Activated gamma-delta T cell treated with Interleukin-2 at 50 U/mL for 16 hours (primary cell): ENCODE measurements around the gene ZNF594.
A peak's percentile ranks its signal among the peaks of the same experiment; 100 is the strongest.
"Not testable (repeated sequence)": the region's sequence is repeated elsewhere in the genome, so short reads cannot be mapped to it uniquely, and the experiment has no call there.

Experiments used
- DNase-seq: peaks from one replicate; pipeline ENCODE4 v3.0.0-alpha.2; 2020

The ZNF594 gene

DNA sequence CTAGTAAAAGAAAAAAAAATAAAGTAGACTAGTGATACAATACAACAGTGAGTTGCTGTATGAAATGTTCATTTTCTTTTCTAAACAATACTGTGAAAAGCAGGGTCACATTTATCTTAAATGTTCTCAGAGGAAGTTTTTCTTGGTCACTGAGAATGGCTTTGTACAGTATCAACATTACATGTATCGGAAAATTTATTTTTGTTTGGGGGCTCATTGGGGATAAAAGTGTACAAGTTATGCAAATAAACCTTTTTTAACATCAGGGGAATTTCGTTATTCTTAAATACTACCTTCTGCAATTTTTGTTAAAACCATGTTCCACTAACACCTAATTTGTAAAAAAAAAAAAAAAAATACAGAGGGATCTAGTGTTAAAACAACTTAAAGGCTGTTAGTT, 8.7 kb upstream of the ZNF594 start:
- DNase-seq = no peak

DNA sequence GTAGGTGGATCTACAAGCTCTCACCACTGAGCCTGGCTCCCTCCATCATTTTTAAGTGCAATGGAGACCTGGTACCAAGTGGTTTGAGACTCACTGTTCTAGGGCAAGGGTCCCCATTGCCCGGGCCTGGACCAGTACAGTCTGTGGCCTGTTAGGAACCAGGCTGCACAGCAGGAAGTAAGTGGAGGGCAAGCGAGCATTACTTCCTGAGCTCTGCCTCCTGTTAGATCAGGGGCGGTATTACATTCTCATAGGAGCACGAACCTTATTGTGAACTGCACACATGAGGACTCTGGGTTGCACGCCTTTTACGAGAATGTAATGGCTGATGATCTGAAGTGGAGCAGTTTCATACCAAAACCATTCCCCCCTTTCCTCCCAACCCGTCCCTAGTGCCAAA, 6.8 kb upstream of the ZNF594 start:
- no peak for DNase-seq

DNA sequence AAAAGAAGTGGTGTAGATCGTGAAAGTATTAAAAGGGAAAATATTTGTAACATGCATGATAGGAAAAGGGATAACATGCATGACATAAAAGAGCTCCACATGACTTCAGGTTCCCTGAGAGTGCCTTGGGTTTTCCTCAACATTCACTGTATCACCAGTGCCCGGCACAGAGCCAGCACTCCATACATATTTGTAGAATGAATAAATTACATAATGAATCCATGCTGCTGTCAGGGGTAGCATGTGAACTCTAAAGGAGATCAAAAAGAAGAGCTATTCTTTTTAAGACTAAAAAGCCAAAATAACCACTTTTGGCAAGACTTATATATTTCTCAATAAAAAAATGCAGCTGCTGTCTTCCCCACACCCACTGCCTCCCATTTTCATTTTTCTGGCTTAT, 2.7 kb upstream of the ZNF594 start:
- no peak for DNase-seq

DNA sequence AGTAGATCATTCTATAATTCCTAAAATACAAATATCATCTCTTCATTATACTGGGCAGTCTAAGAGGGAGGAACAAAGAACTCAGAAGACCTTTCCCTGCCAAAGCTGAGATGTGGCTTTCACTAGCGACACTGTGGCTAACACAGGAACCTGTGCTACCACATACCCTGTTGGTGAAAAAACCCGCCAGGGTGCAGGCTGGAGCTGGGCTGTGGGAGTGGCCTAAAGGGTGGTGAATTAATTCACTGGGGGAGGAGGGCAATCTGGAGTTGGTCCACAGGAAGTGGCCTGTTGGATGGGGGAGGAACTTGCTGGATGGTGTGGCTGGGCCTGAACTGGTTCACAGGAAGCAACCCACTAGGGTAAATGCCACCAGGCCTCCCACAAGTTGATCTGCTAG, 7.4 kb downstream of the ZNF594 start:
- peak; percentile 17 for DNase-seq

DNA sequence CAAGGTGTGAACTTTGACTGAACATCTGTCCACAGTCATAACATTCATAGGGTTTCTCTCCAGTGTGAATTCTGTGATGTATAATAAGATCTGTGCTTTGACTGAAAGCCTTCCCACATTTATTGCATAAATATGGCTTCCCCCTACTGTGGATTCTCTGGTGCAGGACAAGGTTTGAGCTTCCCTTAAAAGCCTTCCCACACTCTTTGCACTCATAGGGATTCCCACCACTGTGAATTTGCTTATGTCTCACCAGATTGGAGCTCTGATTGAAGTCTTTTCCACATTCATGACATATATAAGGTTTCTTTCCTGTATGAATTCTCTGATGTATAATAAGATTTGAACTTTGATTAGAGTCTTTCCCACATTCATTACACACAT, 8.3 kb downstream of the ZNF594 start:
- no peak for DNase-seq

DNA sequence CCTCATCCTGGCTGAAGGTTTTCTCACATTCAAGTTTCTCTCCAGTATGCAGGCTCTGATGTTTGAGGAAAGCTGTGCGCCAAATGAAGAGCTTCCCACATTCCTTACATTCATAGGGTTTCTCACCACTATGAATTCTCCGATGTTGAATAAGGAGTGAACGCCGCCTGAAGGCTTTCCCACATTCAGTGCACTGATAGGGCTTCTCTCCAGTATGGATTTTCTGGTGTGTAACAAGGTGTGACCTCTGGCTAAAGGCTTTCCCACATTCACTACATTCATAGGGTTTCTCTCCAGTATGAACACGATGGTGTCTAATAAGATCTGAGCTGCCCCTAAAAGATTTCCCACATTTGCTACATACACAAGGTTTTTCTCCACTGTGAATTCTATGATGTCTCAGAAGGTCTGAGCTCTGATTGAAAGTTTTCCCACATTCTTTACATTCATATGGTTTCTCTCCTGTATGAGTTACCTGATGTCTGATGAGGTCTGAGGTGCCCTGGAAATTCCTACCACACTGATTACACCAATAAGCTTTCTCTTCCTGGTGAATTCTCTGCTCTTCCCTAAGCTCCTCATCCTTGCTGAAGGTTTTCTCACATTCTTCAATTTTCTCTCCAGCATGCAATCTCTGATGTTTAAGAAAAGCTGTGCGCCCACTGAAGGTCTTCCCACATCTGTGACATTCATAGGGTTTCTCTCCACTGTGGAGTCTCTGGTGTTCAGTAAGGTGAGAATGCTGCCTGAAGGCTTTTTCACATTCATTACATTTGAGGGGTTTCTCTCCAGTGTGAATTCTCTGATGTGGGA, 8.9 kb downstream of the ZNF594 start:
- DNase-seq = no peak

DNA sequence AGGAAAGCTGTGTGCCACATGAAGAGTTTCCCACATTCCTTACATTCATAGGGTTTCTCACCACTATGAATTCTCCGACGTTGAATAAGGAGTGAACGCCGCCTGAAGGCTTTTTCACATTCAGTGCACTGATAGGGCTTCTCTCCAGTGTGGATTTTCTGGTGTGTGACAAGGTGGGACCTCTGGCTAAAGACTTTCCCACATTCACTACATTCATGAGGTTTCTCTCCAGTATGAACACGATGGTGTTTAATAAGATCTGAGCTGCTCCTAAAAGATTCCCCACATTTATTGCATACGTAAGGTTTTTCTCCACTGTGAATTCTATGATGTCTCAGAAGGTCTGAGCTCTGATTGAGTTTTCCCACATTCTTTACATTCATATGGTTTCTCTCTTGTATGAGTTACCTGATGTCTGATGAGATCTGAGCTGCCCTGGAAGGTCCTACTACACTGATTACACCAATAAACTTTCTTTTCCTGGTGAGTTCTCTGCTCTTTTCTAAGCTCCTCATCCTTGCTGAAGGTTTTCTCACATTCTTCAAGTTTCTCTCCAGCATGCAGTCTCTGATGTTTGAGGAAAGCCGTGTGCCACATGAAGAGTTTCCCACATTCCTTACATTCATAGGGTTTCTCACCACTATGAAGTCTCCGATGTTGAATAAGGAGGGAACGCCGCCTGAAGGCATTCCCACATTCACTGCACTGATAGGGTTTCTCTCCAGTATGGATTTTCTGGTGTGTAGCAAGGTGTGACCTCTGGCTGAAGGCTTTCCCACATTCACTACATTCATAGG, 10.0 kb downstream of the ZNF594 start:
- DNase-seq = no peak

DNA sequence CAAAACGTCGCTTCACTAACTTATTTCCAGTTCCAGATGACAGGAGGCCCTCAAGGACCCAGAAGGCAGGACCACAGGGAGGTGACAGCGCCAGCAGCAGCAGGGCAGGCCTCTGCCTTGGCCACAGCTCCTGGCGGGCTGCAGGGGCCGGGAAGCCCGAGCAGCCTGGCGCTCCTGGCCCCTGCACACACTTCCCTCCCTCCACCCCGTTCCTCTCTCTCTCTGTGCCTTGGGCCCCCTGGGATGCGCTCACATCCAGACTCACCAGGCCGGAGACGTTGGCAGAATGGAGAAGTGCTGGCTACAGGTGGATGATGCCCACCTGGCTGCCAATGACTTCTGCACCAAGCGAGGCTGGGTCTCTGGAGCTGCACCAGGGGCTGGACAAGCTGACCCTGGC, 12.7 kb downstream of the ZNF594 start:
- DNase-seq = no peak

DNA sequence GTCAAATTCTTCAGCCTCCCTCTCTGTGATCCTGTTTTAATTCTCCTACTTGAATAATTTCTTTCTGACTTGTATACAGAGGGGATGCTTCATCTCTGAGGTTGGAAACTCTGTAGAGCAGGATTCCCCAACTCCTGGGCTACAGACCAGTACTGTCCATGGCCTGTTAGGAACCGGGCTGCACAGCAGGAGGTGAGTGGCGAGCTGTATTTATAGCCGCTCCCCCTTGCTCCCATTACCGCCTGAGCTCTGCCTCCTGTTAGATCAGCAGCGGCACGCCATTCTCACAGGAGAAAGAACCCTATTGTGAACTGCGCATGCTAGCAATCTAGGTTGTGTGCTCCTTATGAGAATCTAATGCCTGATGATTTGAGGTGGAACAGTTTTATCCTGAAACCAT, 16.6 kb downstream of the ZNF594 start:
- DNase-seq = not testable (repeated sequence)

DNA sequence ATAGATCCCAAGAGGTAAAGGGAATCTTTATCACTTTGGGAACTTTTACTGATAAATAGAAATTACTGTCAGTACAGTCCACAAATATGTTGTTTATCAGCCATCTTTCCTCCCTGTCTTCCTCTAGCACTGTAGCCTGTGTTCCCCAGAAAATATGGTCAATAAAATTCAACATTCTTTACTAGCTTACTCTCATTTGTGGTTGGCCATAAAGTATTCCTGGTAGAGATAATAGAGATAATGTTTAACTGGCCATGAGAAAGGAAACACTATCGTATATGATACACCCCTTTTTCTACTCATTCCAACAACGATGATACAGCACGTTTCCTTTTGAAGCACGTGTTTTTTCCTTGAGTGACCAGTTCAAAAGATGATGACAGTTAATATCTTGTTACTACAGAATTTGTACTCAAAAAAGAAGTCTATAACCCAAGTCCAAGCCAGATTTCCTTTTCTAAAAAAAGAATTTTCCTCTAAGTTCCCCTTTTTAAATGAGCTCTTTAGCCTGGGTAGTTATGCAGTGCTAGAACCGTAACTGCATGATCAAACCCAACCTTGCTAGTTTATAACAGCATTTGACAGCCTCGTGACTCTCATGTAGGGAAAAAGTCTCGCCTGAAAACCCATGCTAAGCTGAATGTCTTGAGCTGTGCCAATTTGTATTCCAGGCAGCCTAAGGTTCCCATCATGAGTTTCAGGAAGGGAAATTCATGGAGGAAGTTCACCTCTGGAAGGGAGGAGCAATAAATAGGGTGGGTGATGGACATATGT, 25.7 kb downstream of the ZNF594 start:
- not testable (repeated sequence) for DNase-seq

DNA sequence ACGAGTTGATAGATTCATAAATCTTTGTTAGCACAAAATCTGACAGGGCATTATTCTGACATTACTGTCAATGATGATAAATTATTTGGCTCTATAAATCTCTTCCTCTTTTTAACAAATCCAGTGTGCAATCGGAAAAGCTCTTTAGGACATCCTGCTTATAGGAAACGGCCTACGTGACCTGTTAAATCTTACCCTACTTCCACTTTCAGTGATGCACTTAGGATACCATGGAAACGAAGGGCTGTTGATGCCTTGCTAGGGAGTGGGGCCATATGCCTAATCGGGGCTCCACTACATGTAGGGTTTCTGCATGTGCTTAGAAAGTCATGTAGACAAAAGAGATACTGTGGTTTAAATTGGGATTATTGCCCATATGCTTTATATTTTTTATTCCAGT, 27.2 kb downstream of the ZNF594 start:
- DNase-seq = no peak

DNA sequence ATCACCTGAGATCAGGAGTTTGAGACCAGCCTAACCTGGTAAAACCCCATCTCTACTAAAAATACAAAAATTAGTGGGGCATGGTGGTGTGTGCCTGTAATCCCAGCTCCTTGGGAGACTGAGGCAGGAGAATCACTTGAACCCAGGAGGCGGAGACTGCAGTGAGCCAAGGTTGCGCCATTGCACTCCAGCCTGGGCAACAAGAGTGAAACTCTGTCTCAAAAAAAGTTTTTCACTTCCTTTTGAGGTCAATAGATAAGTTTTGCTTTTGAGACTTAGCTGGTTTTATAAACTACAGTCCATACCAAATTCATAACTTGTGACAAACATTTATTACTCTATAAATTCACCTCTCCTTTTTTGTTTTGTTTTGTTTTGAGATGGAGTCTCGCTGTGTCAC, 29.9 kb downstream of the ZNF594 start:
- DNase-seq = not testable (repeated sequence)

DNA sequence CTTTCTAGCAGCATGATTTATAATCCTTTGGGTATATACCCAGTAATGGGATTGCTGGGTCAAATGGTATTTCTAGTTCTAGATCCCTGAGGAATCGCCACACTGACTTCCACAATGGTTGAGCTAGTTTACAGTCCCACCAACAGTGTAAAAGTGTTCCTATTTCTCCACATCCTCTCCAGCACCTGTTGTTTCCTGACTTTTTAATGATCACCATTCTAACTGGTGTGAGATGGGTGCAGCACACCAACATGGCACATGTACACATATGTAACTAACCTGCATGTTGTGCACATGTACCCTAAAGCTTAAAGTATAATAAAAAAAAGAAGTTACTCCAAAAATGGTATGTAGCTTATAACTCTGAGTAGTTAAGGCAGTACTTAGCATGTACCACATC, 31.0 kb downstream of the ZNF594 start:
- DNase-seq = not testable (repeated sequence)

DNA sequence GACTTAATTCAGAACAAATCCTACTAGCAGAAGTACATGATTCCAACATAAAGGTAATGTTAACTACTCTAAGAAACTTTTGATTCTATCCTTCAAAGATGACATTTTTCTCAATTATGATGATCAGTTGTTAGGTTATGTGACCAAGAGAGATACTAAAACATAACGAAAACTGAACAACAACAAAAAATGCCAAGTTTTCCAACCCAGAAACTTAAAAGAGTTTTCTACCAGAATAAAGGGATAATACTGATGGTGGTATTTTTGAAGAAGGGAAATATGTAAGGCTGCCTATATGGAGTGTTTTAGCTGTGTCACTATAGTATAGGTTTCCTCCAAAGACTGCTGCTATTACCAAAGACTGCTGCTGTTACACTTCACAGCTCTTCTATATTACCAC, 45.5 kb downstream of the ZNF594 start:
- DNase-seq = not testable (repeated sequence)

DNA sequence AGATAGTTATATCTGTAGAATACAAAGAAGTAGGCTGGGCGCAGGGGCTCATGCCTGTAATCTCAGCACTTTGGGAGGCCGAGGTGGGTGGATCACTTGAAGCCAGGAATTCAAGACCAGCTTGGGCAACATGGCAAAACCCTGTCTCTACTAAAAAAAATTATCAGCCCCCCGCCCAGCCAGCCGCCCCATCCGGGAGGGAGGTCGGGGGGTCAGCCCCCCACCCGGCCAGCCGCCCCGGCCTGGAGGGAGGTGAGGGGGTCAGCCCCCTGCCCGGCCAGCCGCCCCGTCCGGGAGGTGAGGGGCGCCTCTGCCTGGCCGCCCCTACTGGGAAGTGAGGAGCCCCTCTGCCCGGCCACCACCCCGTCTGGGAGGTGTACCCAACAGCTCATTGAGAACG, 48.8 kb downstream of the ZNF594 start:
- DNase-seq = not testable (repeated sequence)

DNA sequence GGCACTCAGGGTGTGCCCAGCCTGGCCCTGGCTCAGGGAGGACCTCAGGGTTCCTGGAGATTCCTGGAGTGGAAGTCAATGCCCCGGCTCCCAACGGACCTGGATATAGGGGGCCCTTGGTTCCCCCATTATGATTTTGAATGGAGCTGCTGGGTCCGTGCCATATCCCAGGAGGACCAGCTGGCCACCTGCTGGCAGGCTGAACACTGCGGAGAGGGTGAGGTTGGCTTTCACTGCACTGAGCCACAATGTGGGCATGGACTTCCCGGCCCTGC, 52.3 kb downstream of the ZNF594 start:
- DNase-seq = no peak

DNA sequence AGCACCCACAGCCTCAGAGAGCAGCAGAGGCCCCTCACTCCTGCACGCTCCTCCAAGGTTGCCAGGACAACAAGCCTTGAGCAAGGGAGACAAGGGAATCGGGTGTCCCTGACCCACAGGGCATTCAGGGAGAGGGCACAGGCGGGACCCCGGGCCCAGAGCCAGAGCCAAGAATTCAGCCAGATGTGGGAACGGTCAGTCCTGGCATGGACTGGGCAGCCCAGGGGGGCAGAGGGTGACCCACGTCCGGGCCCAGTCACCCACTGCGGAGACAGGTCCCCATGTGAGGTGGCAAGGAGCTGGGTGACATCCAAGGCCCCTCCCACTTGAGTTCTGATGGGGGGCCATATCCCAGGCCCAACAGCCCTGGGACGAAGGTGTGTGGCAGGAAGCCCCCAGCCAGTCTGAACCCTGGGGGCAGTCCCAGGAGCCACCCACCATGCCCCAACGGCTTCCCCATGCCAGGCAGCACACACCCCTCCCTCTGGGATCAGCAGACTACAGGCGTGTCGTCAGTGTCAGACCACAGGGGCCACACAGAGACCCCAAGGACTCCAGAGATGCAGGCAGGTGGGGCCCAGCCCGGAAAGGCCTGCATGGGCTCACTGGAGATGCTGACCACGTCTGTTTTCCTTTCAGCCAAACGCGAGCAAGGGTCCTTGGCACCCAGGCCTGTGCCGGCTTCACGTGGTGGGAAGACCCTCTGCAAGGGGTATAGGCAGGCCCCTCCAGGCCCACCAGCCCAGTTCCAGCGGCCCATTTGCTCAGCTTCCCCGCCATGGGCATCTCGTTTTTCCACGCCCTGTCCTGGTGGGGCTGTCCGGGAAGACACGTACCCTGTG, 52.8 kb downstream of the ZNF594 start:
- no peak for DNase-seq

DNA sequence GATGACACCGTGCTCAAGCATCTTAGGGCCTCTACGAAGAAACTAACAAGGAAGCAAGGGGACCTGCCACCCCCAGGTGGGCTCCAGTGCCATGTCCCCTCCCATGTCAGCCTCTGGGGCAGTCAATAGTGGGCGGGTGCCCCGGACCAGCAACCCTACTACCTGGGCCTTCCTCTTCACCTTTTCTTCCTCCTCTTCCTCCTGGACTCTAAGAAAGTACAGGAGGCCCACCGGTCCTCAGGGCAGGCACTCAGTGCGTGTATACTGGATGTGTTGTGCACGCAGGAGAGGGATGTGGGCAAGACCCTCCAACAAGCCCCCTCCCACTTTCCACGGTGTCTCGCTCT, 53.5 kb downstream of the ZNF594 start:
- not testable (repeated sequence) for DNase-seq

DNA sequence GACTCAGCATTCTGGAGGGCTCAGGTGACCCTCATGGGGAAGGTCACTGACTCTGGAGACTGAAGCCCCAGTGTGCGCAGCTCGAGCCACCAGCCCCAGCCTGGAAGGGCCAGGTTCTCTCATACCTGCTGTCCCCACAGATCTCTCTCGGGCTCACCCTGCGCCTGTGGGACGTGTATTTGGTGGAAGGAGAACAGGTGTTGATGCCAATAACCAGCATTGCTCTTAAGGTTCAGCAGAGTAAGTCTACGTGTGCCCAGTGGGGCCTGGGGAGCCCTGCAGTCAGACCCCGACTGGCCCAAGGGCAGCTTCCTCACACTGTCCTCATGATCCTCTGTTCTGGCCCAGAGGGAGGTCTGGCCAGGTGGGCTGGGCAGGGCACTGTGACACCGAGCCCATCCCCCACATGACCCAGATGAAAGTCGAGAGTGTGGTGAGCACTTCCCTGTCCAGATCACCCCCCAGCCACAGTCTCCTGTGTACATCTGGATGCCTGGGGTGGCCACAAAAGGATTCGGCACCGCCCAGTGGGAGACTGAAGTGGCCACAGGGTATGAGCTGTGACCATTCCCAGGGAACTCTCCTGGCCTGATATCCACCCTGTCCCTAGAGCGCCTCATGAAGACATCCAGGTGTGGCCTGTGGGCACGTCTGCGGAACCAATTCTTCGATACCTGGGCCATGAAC, 54.0 kb downstream of the ZNF594 start:
- DNase-seq = not testable (repeated sequence)

DNA sequence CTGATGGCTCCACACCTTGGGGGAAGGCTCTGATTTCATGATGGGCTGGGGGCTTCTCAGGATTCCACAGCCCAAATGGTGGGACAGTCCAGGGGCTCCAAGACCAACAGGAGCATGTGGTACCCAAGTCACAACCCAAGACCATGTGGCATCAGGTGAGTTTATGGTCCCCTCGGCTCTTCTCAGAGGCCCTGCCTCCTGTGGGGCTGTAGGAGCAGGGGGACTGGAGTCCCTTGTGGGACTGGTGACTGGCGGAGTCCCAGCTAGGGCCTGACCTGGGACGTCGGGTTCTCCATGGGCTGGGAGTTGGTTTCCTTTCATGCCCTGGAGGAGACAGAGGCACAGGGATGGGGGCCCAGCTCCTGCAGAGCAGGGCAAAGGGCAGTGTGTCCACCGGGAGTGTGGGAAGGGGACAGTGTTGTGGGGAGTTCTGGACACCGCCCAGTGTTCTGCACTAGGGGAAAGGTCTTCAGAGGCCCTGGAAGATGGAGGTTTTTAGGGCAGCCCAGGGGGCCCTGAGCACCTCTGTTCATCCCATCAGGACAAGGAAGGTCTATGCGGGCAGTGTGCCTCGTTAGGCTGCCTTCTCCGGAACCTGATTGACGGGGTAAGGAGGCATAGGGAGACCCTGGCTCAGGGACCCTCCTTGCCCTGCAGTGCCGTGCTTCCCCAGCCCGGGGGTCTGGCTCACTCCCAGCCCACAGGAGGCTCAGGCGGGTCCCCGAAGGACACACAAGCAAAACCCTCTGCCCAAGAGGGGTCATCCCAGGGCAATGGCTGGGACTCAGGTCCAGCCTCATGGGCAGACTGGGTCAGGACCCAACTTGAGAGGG, 54.9 kb downstream of the ZNF594 start:
- not testable (repeated sequence) for DNase-seq
